ENCODE results near the gene GRM5. TPM values are rescaled to one million over a fixed set of nuclear protein-coding genes. Genes with fewer than 3 reads are reported as not detected.
"Not testable (repeated sequence)": the region's sequence is repeated elsewhere in the genome, so short reads cannot be mapped to it uniquely, and the experiment has no call there.

Gene GRM5
- total RNA-seq, 1 experiment from 2014 or later, result not detected

DNA sequence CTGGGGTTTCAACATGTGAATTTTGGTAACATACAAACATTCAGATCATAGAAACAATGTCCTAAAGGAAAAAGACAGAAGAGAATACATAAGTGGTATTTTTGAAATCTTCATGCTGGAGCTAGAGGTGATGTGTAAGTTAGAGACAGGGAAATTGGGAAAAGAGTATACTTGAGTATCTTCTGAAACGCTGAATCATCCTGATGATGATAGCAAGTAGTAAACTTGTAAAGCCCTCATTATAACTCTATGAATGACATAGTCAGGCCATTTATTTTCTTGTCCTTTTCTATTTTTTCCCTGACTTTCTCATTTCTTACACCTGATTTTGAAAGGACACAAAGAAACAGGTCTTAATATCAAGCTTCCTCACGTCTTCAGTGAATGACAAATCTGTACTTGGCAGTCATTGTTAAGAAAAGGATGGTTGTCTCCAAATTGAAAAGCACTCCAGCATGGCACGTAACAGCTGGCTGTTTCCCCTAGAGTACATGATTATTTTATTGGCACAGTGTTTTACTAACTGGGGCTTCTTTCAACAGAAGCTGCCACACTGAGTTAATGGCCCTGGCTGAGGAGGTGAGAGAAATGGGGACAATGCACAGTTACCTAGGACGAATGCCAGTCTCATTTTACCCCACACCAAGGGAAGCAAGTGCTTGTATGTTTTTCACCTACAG is 587.5 kb downstream of the GRM5 start:
- DNase-seq (ENCODE audit: low read depth in 1 of 2, low spot score in 2 of 2), result no peak
- Histone ChIP-seq H3K4me1 (replicated peaks) (peaks cover 40% of the 10 kb centered on the region), H3K27ac (no peak overlapping the region)

GRCh38 chr11:88475991-88476418 is 589.8 kb downstream of the GRM5 start:
- no peak overlapping the region for H3K27ac ChIP-seq
- no peak for DNase-seq (ENCODE audit: low read depth in 1 of 2, low spot score in 2 of 2)
- no peaks in the 10 kb centered on the region for H3K36me3 ChIP-seq
- no peaks in the 10 kb centered on the region for H3K9me3 ChIP-seq (replicated peaks)
- no peak overlapping the region for H3K4me3 ChIP-seq
- H3K27me3 ChIP-seq (replicated peaks), result no peaks in the 10 kb centered on the region
- H3K4me1 ChIP-seq (replicated peaks), result peaks cover 17% of the 10 kb centered on the region

More for the DNA sequence above, 587.5 kb downstream of the GRM5 start:
- H3K9me3 ChIP-seq (replicated peaks), result no peaks in the 10 kb centered on the region
- H3K27me3 ChIP-seq (replicated peaks), result no peaks in the 10 kb centered on the region
- no peaks in the 10 kb centered on the region for H3K36me3 ChIP-seq
- H3K4me3 ChIP-seq, result no peak overlapping the region

DNA sequence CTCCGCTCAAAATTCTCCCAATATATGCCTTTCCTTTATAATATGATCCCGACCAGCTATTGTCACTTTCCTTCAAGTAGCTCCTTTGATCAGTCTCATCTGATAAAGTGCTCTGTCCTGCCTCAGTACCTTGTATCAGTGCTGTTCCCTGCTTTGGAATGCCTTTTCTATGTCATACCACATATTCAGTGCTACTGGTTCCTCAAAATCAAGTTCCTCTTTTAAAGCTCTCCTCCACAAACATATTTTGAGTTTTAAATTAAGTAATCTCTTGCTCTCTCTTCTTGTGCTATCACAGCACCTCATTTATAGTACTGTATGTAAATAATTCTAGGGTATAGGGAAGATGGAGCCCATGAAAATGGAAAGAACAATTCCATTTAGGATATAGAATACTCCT is 591.1 kb downstream of the GRM5 start:
- Histone ChIP-seq H3K27ac (no peak overlapping the region), H3K36me3 (no peaks in the 10 kb centered on the region), H3K27me3 (replicated peaks) (no peaks in the 10 kb centered on the region), H3K4me3 (no peak overlapping the region), H3K9me3 (replicated peaks) (no peaks in the 10 kb centered on the region), H3K4me1 (replicated peaks) (peaks cover 3% of the 10 kb centered on the region; the same call in 1 of the 2 replicates)
- DNase-seq (ENCODE audit: low read depth in 1 of 2, low spot score in 2 of 2), result no peak

- Histone ChIP-seq H3K4me1 (replicated peaks) (no peaks in the 10 kb centered on the region), H3K27me3 (replicated peaks) (no peaks in the 10 kb centered on the region), H3K4me3 (no peak overlapping the region), H3K27ac (no peak overlapping the region), H3K9me3 (replicated peaks) (no peaks in the 10 kb centered on the region), H3K36me3 (no peaks in the 10 kb centered on the region)
- no peak for DNase-seq (ENCODE audit: low read depth in 1 of 2, low spot score in 2 of 2)
These were observed 596.1 kb downstream of the GRM5 start for GRCh38 chr11:88469561-88470225.

GRCh38 chr11:88464528-88464927 is 601.3 kb downstream of the GRM5 start:
- Histone ChIP-seq H3K27ac (no peak overlapping the region), H3K9me3 (replicated peaks) (no peaks in the 10 kb centered on the region), H3K27me3 (replicated peaks) (no peaks in the 10 kb centered on the region), H3K36me3 (no peaks in the 10 kb centered on the region), H3K4me3 (no peak overlapping the region), H3K4me1 (replicated peaks) (no peaks in the 10 kb centered on the region)
- no peak for DNase-seq (ENCODE audit: low read depth in 1 of 2, low spot score in 2 of 2)

- DNase-seq (ENCODE audit: low read depth in 1 of 2, low spot score in 2 of 2); H3K27me3 ChIP-seq (replicated peaks); H3K9me3 ChIP-seq (replicated peaks); H3K27ac ChIP-seq; H3K4me1 ChIP-seq (replicated peaks); H3K4me3 ChIP-seq; H3K36me3 ChIP-seq: not testable (repeated sequence)
These were observed 602.5 kb downstream of the GRM5 start for GRCh38 chr11:88463301-88463700.

DNA sequence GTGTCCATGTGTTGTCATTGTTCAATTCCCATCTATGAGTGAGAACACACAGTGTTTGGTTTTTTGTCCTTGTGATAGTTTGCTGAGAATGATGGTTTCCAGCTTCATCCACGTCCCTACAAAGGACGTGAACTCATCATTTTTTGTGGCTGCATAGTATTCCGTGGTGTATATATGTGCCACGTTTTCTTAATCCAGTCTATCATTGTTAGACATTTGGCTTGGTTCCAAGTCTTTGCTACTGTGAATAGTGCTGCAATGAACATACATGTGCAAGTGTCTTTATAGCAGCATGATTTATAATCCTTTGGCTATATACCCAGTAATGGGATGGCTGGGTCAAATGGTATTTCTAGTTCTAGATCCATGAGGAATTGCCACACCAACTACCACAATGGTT is 607.7 kb downstream of the GRM5 start:
- not testable (repeated sequence) for DNase-seq (ENCODE audit: low read depth in 1 of 2, low spot score in 2 of 2); H3K4me1 ChIP-seq (replicated peaks); H3K4me3 ChIP-seq; H3K27me3 ChIP-seq (replicated peaks); H3K36me3 ChIP-seq; H3K9me3 ChIP-seq (replicated peaks); H3K27ac ChIP-seq

DNA sequence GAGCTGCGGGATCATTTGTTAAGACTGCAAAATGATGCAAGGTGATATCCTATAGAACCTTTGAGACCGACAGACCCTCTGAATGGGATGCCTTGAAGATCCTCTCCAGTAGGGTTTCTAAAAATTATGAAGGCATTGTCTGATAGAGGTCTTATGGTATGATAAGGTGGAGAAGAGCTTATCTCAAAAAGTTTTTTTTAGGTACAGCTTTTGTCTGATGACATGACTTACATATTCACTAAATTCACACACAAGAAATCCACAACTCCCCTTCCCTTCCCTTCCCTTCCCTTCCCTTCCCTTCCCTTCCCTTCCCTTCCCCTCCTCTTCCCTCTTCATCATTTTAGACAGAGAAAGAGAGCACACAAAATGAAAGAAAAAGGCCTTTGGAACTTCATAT is 609.8 kb downstream of the GRM5 start:
- no peaks in the 10 kb centered on the region for H3K36me3 ChIP-seq
- no peaks in the 10 kb centered on the region for H3K9me3 ChIP-seq (replicated peaks)
- no peak overlapping the region for H3K27ac ChIP-seq
- H3K4me3 ChIP-seq, result no peak overlapping the region
- H3K4me1 ChIP-seq (replicated peaks), result no peaks in the 10 kb centered on the region
- H3K27me3 ChIP-seq (replicated peaks), result no peaks in the 10 kb centered on the region
- DNase-seq (ENCODE audit: low read depth in 1 of 2, low spot score in 2 of 2), result no peak

- Histone ChIP-seq H3K4me3 (no peak overlapping the region), H3K4me1 (replicated peaks) (no peaks in the 10 kb centered on the region), H3K27ac (no peak overlapping the region), H3K27me3 (replicated peaks) (no peaks in the 10 kb centered on the region), H3K9me3 (replicated peaks) (no peaks in the 10 kb centered on the region), H3K36me3 (no peaks in the 10 kb centered on the region)
- no peak for DNase-seq (ENCODE audit: low read depth in 1 of 2, low spot score in 2 of 2)
These were observed 610.9 kb downstream of the GRM5 start for GRCh38 chr11:88454881-88455280.

Other genes with a start within 250 kb of the GRM5 start
- gene TYR, start 111.9 kb upstream of the GRM5 start, total RNA-seq (2014; rRNA removed; shearing (Covaris generic)), result not detected in 2 replicates